Measurements from ENCODE around the gene RARG.

RARG gene

GRCh38 chr12:53197011-53197640 lies 34.9 kb downstream of the RARG start (continued):
- no peak for TF ChIP-seq ZNF335 (tag by site-specific recombination; conservative IDR thresholded peaks at IDR 0.05)
- no peak for TF ChIP-seq PRDM6 (tag by site-specific recombination; IDR thresholded peaks at IDR 0.05)

GRCh38 chr12:53196486-53196885 lies 35.5 kb downstream of the RARG start:
- TF ChIP-seq ZNF707 (tag by site-specific recombination; IDR thresholded peaks at IDR 0.05) (no peak), ZNF747 (tag by site-specific recombination; IDR thresholded peaks at IDR 0.05) (no peak), ZNF629 (tag by site-specific recombination; IDR thresholded peaks at IDR 0.05) (no peak), ZNF214 (tag by site-specific recombination; IDR thresholded peaks at IDR 0.05; ENCODE audit: borderline replicate concordance) (no peak), ZNF426 (tag by site-specific recombination; IDR thresholded peaks at IDR 0.05) (no peak), ZBTB1 (tag by site-specific recombination; IDR thresholded peaks at IDR 0.05) (no peak), ZNF792 (tag by site-specific recombination; IDR thresholded peaks at IDR 0.05) (no peak), ZNF843 (tag by site-specific recombination; IDR thresholded peaks at IDR 0.05) (no peak), PATZ1 (tag by site-specific recombination; IDR thresholded peaks at IDR 0.05) (no peak), ZNF660 (tag by site-specific recombination; IDR thresholded peaks at IDR 0.05) (no peak), GLI4 (tag by site-specific recombination; IDR thresholded peaks at IDR 0.05) (no peak), ZNF2 (tag by site-specific recombination; IDR thresholded peaks at IDR 0.05) (no peak), ZNF350 (tag by site-specific recombination; IDR thresholded peaks at IDR 0.05) (no peak), GLIS1 (tag by site-specific recombination; IDR thresholded peaks at IDR 0.05) (no peak), ZNF548 (tag by site-specific recombination; IDR thresholded peaks at IDR 0.05) (no peak), ZNF132 (tag by site-specific recombination; IDR thresholded peaks at IDR 0.05; ENCODE audit: borderline replicate concordance) (no peak), ZSCAN4 (tag by site-specific recombination; IDR thresholded peaks at IDR 0.05) (no peak)
- no peaks in the 10 kb centered on the region for H3K4me1 ChIP-seq (ENCODE audit: control insufficient read depth, insufficient read depth, low read length)
- POLR2A ChIA-PET, result no interaction called here
- H3K27ac ChIP-seq (ENCODE audit: extremely low read depth, low read depth, low read length), result no peak overlapping the region
- CTCF ChIA-PET, result interaction anchor here (0.9 to 3.5 kb wide), 4 partner anchors 12 to 130 kb away, joined by 3 to 18 read pairs (median 9); no protein-coding TSS in a partner anchor
- H3K36me3 ChIP-seq (ENCODE audit: control insufficient read depth in 2 of 2, insufficient read depth in 1 of 2, low read length in 2 of 2), result peaks cover 0 to 14% of the 10 kb centered on the region in 2 experiments; a peak in 1 of 3 replicates
- H3K9me3 ChIP-seq (ENCODE audit: control insufficient read depth, insufficient read depth, low read depth, low read length), result no peaks in the 10 kb centered on the region
- H3K4me3 ChIP-seq (ENCODE audit: low read depth, low read length), result no peak overlapping the region

Measured in HEK293 (cell line).